CD4-positive, CD25-positive, alpha-beta regulatory T cell (primary cell): Measurements from ENCODE around the gene CDC42EP2. TPM values are rescaled to one million over a fixed set of nuclear protein-coding genes. Genes with fewer than 3 reads are reported as not detected.

Source experiments
- ATAC-seq, 2 donors: fragments of 150-1000 bp; cut with Tn5 transposase; one replicate each; pipeline ENCODE4 v1.10.0; 2021; ENCODE audit warnings: low read depth in 2 of 2, moderate number of reproducible peaks in 2 of 2, moderate library complexity in 1 of 2
- DNase-seq, 3 donors: peaks; one replicate each; pipeline versions ENCODE4 v3.0.0 to v3.0.0-alpha.2; 2012 to 2022; ENCODE audit warnings: mixed read lengths in 1 of 3
- H3K27ac ChIP-seq: one replicate; pipeline ENCODE4 v1.7.0; 2013; ENCODE audit warnings: mild to moderate bottlenecking, low read length; ENCODE audit not compliant: insufficient read depth, poor library complexity, severe bottlenecking
- H3K27me3 ChIP-seq: one replicate; pipeline ENCODE4 v1.7.0; 2013; ENCODE audit warnings: low read length; ENCODE audit not compliant: control insufficient read depth, insufficient read depth
- H3K36me3 ChIP-seq: one replicate; pipeline ENCODE4 v1.7.0; 2013; ENCODE audit warnings: mild to moderate bottlenecking, low read length, moderate library complexity; ENCODE audit not compliant: control insufficient read depth, insufficient read depth
- H3K4me1 ChIP-seq: 2 replicates; pipeline ENCODE4 v1.7.0; 2013; ENCODE audit warnings: mild to moderate bottlenecking, low read length; ENCODE audit not compliant: insufficient read depth, control insufficient read depth, poor library complexity, severe bottlenecking
- H3K4me3 ChIP-seq: one replicate; pipeline ENCODE4 v1.7.0; 2013; ENCODE audit warnings: low read depth, mild to moderate bottlenecking, low read length, moderate library complexity
- H3K9me3 ChIP-seq, 2 experiments: 1 replicate in 1 of 2; 2 replicates in 1 of 2; pipeline ENCODE4 v1.7.0; 2013; ENCODE audit warnings: low read length in 2 of 2, mild to moderate bottlenecking in 1 of 2, moderate library complexity in 1 of 2; ENCODE audit not compliant: control insufficient read depth in 2 of 2
- H3K27ac Mint-ChIP-seq, 3 donors: one replicate each; pipeline ENCODE4 v1.8.0; 2020 to 2022; ENCODE audit warnings: mild to moderate bottlenecking in 3 of 3, mixed read lengths in 3 of 3, moderate library complexity in 2 of 3
- H3K27me3 Mint-ChIP-seq: one replicate; pipeline ENCODE4 v1.8.0; 2022; ENCODE audit warnings: mild to moderate bottlenecking, mixed read lengths
- H3K36me3 Mint-ChIP-seq: one replicate; pipeline ENCODE4 v1.8.0; 2020; ENCODE audit warnings: mixed read lengths
- H3K4me1 Mint-ChIP-seq, 4 donors: one replicate each; pipeline ENCODE4 v1.8.0; 2020 to 2022; ENCODE audit warnings: mixed read lengths in 4 of 4, mild to moderate bottlenecking in 1 of 4
- H3K4me3 Mint-ChIP-seq, 4 donors: one replicate each; pipeline ENCODE4 v1.8.0; 2020 to 2022; ENCODE audit warnings: mild to moderate bottlenecking in 4 of 4, mixed read lengths in 4 of 4, moderate library complexity in 3 of 4
- H3K9me3 Mint-ChIP-seq, 7 donors: one replicate each; pipeline ENCODE4 v1.8.0; 2020 to 2022; ENCODE audit warnings: mixed read lengths in 7 of 7, mild to moderate bottlenecking in 3 of 7, moderate library complexity in 2 of 7
- polyA plus RNA-seq, 4 donors: library from polyadenylated mRNA; unstranded; fragments of 300-500 nt; fragmentation: Illumina TruSeq; gene quantifications; one replicate each; pipeline ENCODE4 v1.2.3, GENCODE V29; 2021
- total RNA-seq: library from RNA; stranded (reverse); gene quantifications from one replicate; pipeline ENCODE4 v1.2.3, GENCODE V29; 2022

The CDC42EP2 gene
- total and polyA plus RNA-seq, 5 donors from 2014 or later = 1.9 TPM; not detected in 4

GRCh38 chr11:65300621-65301275 is 13.9 kb upstream of the CDC42EP2 start:
- ATAC-seq (no peak), DNase-seq (no peak)
- H3K27ac Mint-ChIP-seq = peak overlapping the region in 1 of 3 donors; percentile 75
- no peak overlapping the region for H3K4me3 Mint-ChIP-seq
- no peak overlapping the region for H3K4me3 ChIP-seq
- no peak overlapping the region for H3K27ac ChIP-seq
- H3K36me3 Mint-ChIP-seq = peaks cover 14% of the 10 kb centered on the region
- peaks cover 0 to 1% (median 0%) of the 10 kb centered on the region in 7 donors for H3K9me3 Mint-ChIP-seq
- H3K36me3 ChIP-seq = peaks cover 24% of the 10 kb centered on the region
- H3K27me3 ChIP-seq = no peaks in the 10 kb centered on the region
- no peaks in the 10 kb centered on the region for H3K4me1 Mint-ChIP-seq
- no peaks in the 10 kb centered on the region for H3K4me1 ChIP-seq
- H3K27me3 Mint-ChIP-seq = no peaks in the 10 kb centered on the region
- no peaks in the 10 kb centered on the region for H3K9me3 ChIP-seq

GRCh38 chr11:65301491-65302329 is 13.0 kb upstream of the CDC42EP2 start:
- no peak for ATAC-seq
- H3K9me3 ChIP-seq = no peaks in the 10 kb centered on the region

GRCh38 chr11:65303555-65303954 is 11.1 kb upstream of the CDC42EP2 start:
- no peaks in the 10 kb centered on the region for H3K9me3 Mint-ChIP-seq
- H3K27me3 Mint-ChIP-seq = no peaks in the 10 kb centered on the region
- peaks cover 2% of the 10 kb centered on the region for H3K36me3 ChIP-seq
- H3K4me1 Mint-ChIP-seq = peaks cover 0 to 2% (median 0%) of the 10 kb centered on the region in 4 donors
- no peak overlapping the region for H3K4me3 ChIP-seq
- H3K9me3 ChIP-seq = no peaks in the 10 kb centered on the region
- no peaks in the 10 kb centered on the region for H3K4me1 ChIP-seq
- no peak overlapping the region for H3K4me3 Mint-ChIP-seq
- no peak overlapping the region for H3K27ac ChIP-seq
- ATAC-seq = no peak
- no peak overlapping the region for H3K27ac Mint-ChIP-seq
- DNase-seq = no peak
- no peaks in the 10 kb centered on the region for H3K27me3 ChIP-seq
- H3K36me3 Mint-ChIP-seq = peaks cover 7% of the 10 kb centered on the region

More at GRCh38 chr11:65301491-65302329, 13.0 kb upstream of the CDC42EP2 start:
- peaks cover 0 to 1% (median 0%) of the 10 kb centered on the region in 7 donors for H3K9me3 Mint-ChIP-seq
- no peaks in the 10 kb centered on the region for H3K4me1 Mint-ChIP-seq
- no peaks in the 10 kb centered on the region for H3K27me3 Mint-ChIP-seq
- peaks cover 16% of the 10 kb centered on the region for H3K36me3 ChIP-seq
- H3K4me3 ChIP-seq = no peak overlapping the region
- H3K27me3 ChIP-seq = no peaks in the 10 kb centered on the region
- no peaks in the 10 kb centered on the region for H3K4me1 ChIP-seq
- peaks cover 7% of the 10 kb centered on the region for H3K36me3 Mint-ChIP-seq
- no peak overlapping the region for H3K4me3 Mint-ChIP-seq
- H3K27ac Mint-ChIP-seq = no peak overlapping the region
- H3K27ac ChIP-seq = no peak overlapping the region
- DNase-seq = no peak

GRCh38 chr11:65304110-65304509 is 10.6 kb upstream of the CDC42EP2 start:
- Mint-ChIP-seq H3K4me1 (peaks cover 0 to 2% (median 0%) of the 10 kb centered on the region in 4 donors), H3K36me3 (peaks cover 7% of the 10 kb centered on the region), H3K9me3 (no peaks in the 10 kb centered on the region), H3K27ac (no peak overlapping the region), H3K27me3 (no peaks in the 10 kb centered on the region), H3K4me3 (no peak overlapping the region)
- no peaks in the 10 kb centered on the region for H3K4me1 ChIP-seq
- no peaks in the 10 kb centered on the region for H3K9me3 ChIP-seq
- no peak overlapping the region for H3K27ac ChIP-seq
- no peak for DNase-seq
- no peak overlapping the region for H3K4me3 ChIP-seq
- no peaks in the 10 kb centered on the region for H3K27me3 ChIP-seq
- no peak for ATAC-seq
- no peaks in the 10 kb centered on the region for H3K36me3 ChIP-seq

GRCh38 chr11:65304613-65305012 is 10.1 kb upstream of the CDC42EP2 start:
- no peak overlapping the region for H3K27ac ChIP-seq
- Mint-ChIP-seq H3K9me3 (no peaks in the 10 kb centered on the region), H3K27ac (peak overlapping the region in 1 of 3 donors; percentile 74), H3K4me1 (peaks cover 0 to 2% (median 0%) of the 10 kb centered on the region in 4 donors), H3K4me3 (no peak overlapping the region), H3K36me3 (peaks cover 7% of the 10 kb centered on the region), H3K27me3 (peaks cover 3% of the 10 kb centered on the region)
- H3K36me3 ChIP-seq = no peaks in the 10 kb centered on the region
- DNase-seq = no peak
- H3K9me3 ChIP-seq = no peaks in the 10 kb centered on the region
- H3K4me1 ChIP-seq = no peaks in the 10 kb centered on the region
- ATAC-seq = no peak
- no peaks in the 10 kb centered on the region for H3K27me3 ChIP-seq
- no peak overlapping the region for H3K4me3 ChIP-seq

GRCh38 chr11:65305501-65306268 is 9.0 kb upstream of the CDC42EP2 start:
- Histone ChIP-seq H3K4me3 (no peak overlapping the region), H3K4me1 (no peaks in the 10 kb centered on the region), H3K27me3 (no peaks in the 10 kb centered on the region), H3K27ac (no peak overlapping the region), H3K9me3 (no peaks in the 10 kb centered on the region), H3K36me3 (no peaks in the 10 kb centered on the region)
- ATAC-seq = no peak
- H3K4me1 Mint-ChIP-seq = peaks cover 0 to 2% (median 0%) of the 10 kb centered on the region in 4 donors
- H3K27ac Mint-ChIP-seq = no peak overlapping the region
- H3K4me3 Mint-ChIP-seq = no peak overlapping the region
- H3K9me3 Mint-ChIP-seq = no peaks in the 10 kb centered on the region
- DNase-seq = no peak
- H3K27me3 Mint-ChIP-seq = peaks cover 4% of the 10 kb centered on the region
- H3K36me3 Mint-ChIP-seq = peaks cover 7% of the 10 kb centered on the region

GRCh38 chr11:65307298-65308229 is 7.1 kb upstream of the CDC42EP2 start:
- Histone ChIP-seq H3K27me3 (no peaks in the 10 kb centered on the region), H3K36me3 (no peaks in the 10 kb centered on the region), H3K4me1 (no peaks in the 10 kb centered on the region), H3K4me3 (no peak overlapping the region), H3K27ac (no peak overlapping the region), H3K9me3 (no peaks in the 10 kb centered on the region)
- Mint-ChIP-seq H3K4me3 (peak overlapping the region in 1 of 4 donors; percentile 36), H3K9me3 (no peaks in the 10 kb centered on the region), H3K4me1 (peaks cover 0 to 2% (median 0%) of the 10 kb centered on the region in 4 donors), H3K27me3 (peaks cover 4% of the 10 kb centered on the region), H3K36me3 (peaks cover 7% of the 10 kb centered on the region), H3K27ac (peak overlapping the region in 1 of 3 donors; percentile 70)
- ATAC-seq (no peak), DNase-seq (no peak)
